Choroid plexus epithelial cell (primary cell): ENCODE results near the gene EXOC6.
A peak's percentile ranks its signal among the peaks of the same experiment; 100 is the strongest.

Experiments
- DNase-seq: peaks from one replicate; pipeline ENCODE4 v3.0.0-alpha.2; 2010; ENCODE audit warnings: low read depth
- H3K4me3 ChIP-seq: 2 replicates; pipeline ENCODE4 v1.5.1; 2011; ENCODE audit warnings: low read depth, mild to moderate bottlenecking, control low read depth, low read length, moderate library complexity
- TF ChIP-seq, protein P1 (sequence below): conservative IDR thresholded peaks from 2 replicates; pipeline ENCODE4 v1.5.1; 2011; ENCODE audit warnings: low read depth, mild to moderate bottlenecking, control low read depth, inconsistent platforms, low read length, moderate library complexity

EXOC6 gene

DNA sequence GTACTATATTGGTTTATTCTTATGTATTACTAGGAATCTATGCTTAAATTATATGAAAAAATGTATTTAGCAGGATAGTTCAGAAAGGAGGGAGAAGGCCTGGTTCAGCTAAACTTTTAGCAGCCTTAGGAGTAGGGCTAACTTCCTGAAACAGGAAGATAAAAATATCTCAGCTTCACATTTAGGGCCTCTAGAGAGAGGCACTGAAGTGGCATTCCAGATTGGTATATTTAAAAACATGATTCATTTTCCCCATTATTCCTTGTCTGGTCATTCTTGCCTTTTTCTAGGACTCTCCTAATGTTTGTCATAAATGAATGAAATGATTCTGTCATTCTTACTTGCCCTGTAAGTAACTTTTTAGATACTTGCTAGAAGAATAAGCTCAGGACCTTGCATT lies 149.3 kb downstream of the EXOC6 start:
- no peak for DNase-seq
- TF ChIP-seq, protein P1, sequence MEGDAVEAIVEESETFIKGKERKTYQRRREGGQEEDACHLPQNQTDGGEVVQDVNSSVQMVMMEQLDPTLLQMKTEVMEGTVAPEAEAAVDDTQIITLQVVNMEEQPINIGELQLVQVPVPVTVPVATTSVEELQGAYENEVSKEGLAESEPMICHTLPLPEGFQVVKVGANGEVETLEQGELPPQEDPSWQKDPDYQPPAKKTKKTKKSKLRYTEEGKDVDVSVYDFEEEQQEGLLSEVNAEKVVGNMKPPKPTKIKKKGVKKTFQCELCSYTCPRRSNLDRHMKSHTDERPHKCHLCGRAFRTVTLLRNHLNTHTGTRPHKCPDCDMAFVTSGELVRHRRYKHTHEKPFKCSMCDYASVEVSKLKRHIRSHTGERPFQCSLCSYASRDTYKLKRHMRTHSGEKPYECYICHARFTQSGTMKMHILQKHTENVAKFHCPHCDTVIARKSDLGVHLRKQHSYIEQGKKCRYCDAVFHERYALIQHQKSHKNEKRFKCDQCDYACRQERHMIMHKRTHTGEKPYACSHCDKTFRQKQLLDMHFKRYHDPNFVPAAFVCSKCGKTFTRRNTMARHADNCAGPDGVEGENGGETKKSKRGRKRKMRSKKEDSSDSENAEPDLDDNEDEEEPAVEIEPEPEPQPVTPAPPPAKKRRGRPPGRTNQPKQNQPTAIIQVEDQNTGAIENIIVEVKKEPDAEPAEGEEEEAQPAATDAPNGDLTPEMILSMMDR: no peak
- no peak overlapping the region for H3K4me3 ChIP-seq

DNA sequence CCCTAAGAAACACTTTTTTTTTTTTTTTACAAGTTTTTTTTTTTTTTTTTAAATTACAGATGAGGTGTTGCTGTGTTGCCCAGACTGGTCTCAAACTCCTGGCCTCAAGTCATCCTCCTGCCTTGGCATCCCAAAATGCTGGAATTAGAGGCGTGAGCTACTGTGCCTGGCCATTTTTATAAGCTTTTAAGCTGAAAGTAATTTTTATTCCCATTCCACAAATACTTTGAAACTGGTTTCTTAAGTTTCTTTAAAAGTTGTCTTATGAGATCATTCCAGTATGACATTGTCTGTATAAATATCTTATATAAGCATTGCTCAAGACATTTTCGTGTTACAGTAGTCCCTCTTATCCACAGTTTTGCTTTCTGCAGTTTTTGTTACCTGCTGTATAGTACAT lies 150.9 kb downstream of the EXOC6 start:
- DNase-seq: no peak
- H3K4me3 ChIP-seq: no peak overlapping the region
- TF ChIP-seq, protein P1: no peak

DNA sequence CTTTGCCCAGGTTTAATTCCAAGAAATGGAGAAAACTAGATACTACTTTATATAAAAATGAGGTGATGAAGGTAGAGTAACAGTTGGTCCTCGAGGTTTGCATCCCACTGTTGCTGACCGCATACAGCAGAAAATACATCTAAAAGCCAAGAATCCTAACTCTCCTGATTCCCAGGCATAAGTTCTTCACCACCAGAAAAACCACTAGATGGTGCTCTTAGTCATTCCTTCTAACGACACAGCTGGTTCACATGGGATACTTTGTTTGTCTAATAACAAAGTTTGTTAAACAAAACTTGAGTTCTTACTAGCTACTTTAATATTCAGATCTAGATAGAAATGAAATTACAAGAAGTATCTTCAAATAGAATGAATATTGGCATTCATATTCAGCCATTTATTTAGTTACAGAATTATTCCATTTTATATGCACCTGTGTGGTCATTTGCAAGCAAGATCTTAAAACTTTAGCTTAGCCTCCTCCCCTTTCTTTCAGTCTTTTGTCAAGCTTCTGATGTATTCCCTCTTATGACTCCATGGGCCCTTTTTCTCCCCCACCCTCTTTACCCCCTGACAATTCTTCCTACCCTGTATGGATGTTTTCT lies 158.2 kb downstream of the EXOC6 start:
- DNase-seq: peak; percentile 81
- H3K4me3 ChIP-seq: no peak overlapping the region
- TF ChIP-seq, protein P1: peak; percentile 75

DNA sequence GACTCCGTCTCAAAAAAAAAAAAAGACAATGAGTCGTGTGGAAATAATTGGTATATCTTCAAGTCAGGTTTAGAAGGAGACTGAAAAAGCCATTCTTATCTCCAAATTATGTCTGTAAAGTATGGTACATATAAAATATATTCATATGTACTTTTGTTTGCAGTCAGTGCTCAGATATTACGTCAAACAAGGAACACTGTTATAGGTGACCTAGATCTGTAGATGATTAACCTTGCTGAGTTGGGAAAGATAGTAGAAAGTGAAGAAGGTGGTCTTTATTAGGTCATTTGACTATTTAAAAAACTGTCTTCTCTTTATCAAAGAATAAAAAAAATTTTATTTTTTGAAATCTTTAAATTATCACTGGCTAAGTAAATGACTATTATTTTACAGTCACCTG lies 167.4 kb downstream of the EXOC6 start:
- DNase-seq: no peak
- TF ChIP-seq, protein P1: no peak
- H3K4me3 ChIP-seq: no peak overlapping the region

DNA sequence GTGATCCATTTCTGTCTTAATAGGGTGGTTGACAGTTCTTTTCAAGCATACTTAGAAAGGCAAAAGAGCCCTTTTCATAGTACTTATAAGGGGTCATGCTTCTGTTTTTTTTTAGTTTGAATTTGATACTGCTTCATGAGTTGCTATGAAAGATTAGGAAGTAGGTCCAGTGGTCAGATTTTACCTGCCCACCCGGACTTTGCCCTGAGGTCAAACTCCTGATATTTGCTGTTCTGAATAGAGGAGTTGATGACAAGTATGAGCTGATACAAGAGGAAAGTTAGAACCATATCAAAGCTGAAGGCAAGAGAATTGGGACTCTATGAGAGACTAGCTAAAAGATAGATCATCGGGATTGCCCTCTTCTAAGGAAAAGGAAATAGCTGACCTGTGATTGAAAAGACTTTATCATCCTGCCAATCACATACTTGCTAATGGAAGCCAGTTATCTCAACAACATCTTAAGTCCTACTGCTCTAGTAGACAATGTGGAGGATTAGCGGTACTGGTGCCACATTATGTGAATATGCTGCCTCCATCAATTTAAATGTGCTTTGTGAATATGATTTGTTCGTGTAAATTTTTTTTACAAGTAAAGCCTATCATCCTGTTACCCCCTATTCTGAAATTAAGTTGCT lies 174.8 kb downstream of the EXOC6 start:
- TF ChIP-seq, protein P1: no peak
- no peak for DNase-seq
- H3K4me3 ChIP-seq: no peak overlapping the region

DNA sequence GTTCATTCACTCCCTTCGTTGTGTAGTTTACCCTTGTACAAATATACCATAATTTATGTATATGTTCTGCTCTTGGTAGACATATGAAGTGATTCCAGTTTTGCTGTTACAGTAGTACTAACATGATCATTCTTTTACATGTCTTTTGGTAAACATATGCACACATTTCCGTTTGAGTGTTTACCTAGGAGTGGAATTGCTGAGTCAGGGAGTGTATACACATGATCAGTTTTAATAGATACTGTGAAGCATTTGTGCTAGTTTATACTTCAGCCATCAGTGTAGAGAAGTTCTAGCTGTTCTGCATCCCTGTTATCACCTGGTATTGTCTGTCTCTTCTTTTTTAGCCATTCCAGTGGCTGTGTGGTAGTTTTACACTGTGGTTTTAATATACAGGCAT lies 177.8 kb downstream of the EXOC6 start:
- no peak for DNase-seq
- TF ChIP-seq, protein P1: no peak
- H3K4me3 ChIP-seq: no peak overlapping the region

DNA sequence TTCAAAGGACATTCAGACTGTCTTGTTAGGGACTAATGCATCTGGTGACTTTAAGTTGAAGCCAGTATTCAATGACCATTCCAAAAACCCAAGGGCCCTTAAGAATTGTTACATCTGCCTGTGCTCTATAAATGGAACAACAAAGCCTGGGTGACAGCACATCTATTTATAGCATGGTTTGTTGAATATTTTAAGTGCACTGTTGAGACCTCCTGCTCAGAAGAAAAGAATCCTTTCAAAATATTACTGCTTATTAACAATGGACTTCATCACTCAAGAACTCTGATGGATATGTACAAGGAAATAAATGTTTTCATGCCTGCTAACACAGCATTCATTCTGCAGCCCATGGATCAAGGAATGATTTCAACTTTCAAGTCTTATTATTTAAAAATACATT lies 179.2 kb downstream of the EXOC6 start:
- no peak for DNase-seq

More for the DNA sequence above, 179.2 kb downstream of the EXOC6 start:
- no peak overlapping the region for H3K4me3 ChIP-seq
- TF ChIP-seq, protein P1: no peak
